DND-41 (cell line): Measurements from ENCODE around the gene FOXP1.

Experiments used
- ATAC-seq: fragments of 200-7000 bp; cut with Tn5 transposase; 3 replicates; pipeline ENCODE4 v1.9.1; 2021; ENCODE audit warnings: low read depth; ENCODE audit not compliant: insufficient read depth
- DNase-seq: peaks from one replicate; pipeline ENCODE4 v3.0.0-alpha.2; 2020
- H2AFZ ChIP-seq: 2 replicates; pipeline ENCODE4 v1.6.0; 2012; ENCODE audit warnings: low read depth, low read length
- H3K27ac ChIP-seq: 2 replicates; pipeline ENCODE4 v1.5.1; 2012; ENCODE audit warnings: low read length, inconsistent platforms
- H3K27me3 ChIP-seq: fragments of 200-600 bp; sonication (generic); 2 replicates; pipeline ENCODE4 v1.6.0; 2012; ENCODE audit warnings: low read length, mild to moderate bottlenecking, inconsistent platforms; ENCODE audit not compliant: insufficient read depth, poor library complexity
- H3K36me3 ChIP-seq: 2 replicates; pipeline ENCODE4 v1.5.1; 2012; ENCODE audit warnings: low read length, inconsistent platforms; ENCODE audit not compliant: insufficient read depth
- H3K4me1 ChIP-seq: 2 replicates; pipeline ENCODE4 v1.5.1; 2012; ENCODE audit warnings: mild to moderate bottlenecking, low read length; ENCODE audit not compliant: insufficient read depth
- H3K4me2 ChIP-seq: 2 replicates; pipeline ENCODE4 v1.6.0; 2012; ENCODE audit warnings: mild to moderate bottlenecking, moderate library complexity, low read length, inconsistent platforms; ENCODE audit not compliant: insufficient read depth
- H3K4me3 ChIP-seq, 2 experiments: fragments of 200-600 bp in 1 of 2; shearing (Covaris generic) in 1 of 2; 2 replicates each; pipeline ENCODE4 v1.5.1; 2012 to 2016; ENCODE audit warnings: inconsistent platforms in 2 of 2, low read length in 2 of 2, mild to moderate bottlenecking in 2 of 2, low read depth in 1 of 2, moderate library complexity in 1 of 2
- H3K79me2 ChIP-seq: 2 replicates; pipeline ENCODE4 v1.6.0; 2012; ENCODE audit warnings: low read length, inconsistent platforms; ENCODE audit not compliant: insufficient read depth
- H3K9ac ChIP-seq: 2 replicates; pipeline ENCODE4 v1.6.0; 2012; ENCODE audit warnings: low read depth, mild to moderate bottlenecking, inconsistent platforms, low read length, moderate library complexity
- H3K9me3 ChIP-seq: 2 replicates; pipeline ENCODE4 v1.5.1; 2012; ENCODE audit warnings: low read length, moderate library complexity, mild to moderate bottlenecking, inconsistent platforms; ENCODE audit not compliant: insufficient read depth, severe bottlenecking
- H4K20me1 ChIP-seq: 2 replicates; pipeline ENCODE4 v1.6.0; 2012; ENCODE audit warnings: low read length; ENCODE audit not compliant: insufficient read depth
- EZH2 ChIP-seq: IDR thresholded peaks from 3 replicates; pipeline ENCODE4 v1.6.1; 2012; ENCODE audit warnings: borderline replicate concordance, low read depth, mild to moderate bottlenecking, moderate library complexity, low read length, inconsistent platforms; ENCODE audit not compliant: severe bottlenecking
- TF ChIP-seq, protein P1 (sequence below): IDR thresholded peaks from 2 replicates; pipeline ENCODE4 v1.5.1; 2012; ENCODE audit warnings: borderline replicate concordance, low read length, moderate library complexity, mild to moderate bottlenecking; ENCODE audit not compliant: poor library complexity, severe bottlenecking; ENCODE audit errors: extremely low read depth

Gene FOXP1

DNA sequence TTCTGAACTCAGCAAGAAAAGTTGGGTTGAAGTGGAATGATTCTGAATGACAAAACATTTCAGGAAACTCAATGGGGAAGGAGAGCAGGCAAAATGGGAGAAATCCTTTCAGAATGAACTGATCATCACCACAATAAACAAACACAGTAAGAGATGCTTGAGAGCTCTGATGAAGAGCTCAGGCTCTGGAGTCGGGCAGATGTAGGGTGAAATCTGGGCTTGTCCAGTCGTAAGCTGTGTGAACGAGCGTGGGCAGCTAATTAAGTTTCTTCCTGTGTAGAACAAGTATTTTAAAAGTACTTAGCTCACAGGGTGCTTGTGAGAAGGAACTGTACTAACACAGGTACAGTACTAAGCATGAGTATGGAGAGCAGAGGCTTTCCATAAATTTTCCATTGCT, 406.2 kb downstream of the FOXP1 start:
- Histone ChIP-seq H3K4me3 (no peak overlapping the region), H3K27me3 (no peaks in the 10 kb centered on the region), H3K4me1 (no peaks in the 10 kb centered on the region), H3K27ac (no peak overlapping the region), H3K79me2 (no peaks in the 10 kb centered on the region), H3K9ac (no peak overlapping the region), H2AFZ (no peak overlapping the region), H3K4me2 (no peak overlapping the region), H4K20me1 (no peaks in the 10 kb centered on the region), H3K36me3 (no peaks in the 10 kb centered on the region), H3K9me3 (no peaks in the 10 kb centered on the region)
- TF ChIP-seq EZH2 = no peak
- TF ChIP-seq, protein P1, sequence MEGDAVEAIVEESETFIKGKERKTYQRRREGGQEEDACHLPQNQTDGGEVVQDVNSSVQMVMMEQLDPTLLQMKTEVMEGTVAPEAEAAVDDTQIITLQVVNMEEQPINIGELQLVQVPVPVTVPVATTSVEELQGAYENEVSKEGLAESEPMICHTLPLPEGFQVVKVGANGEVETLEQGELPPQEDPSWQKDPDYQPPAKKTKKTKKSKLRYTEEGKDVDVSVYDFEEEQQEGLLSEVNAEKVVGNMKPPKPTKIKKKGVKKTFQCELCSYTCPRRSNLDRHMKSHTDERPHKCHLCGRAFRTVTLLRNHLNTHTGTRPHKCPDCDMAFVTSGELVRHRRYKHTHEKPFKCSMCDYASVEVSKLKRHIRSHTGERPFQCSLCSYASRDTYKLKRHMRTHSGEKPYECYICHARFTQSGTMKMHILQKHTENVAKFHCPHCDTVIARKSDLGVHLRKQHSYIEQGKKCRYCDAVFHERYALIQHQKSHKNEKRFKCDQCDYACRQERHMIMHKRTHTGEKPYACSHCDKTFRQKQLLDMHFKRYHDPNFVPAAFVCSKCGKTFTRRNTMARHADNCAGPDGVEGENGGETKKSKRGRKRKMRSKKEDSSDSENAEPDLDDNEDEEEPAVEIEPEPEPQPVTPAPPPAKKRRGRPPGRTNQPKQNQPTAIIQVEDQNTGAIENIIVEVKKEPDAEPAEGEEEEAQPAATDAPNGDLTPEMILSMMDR = no peak
- ATAC-seq = no peak
- DNase-seq = no peak

DNA sequence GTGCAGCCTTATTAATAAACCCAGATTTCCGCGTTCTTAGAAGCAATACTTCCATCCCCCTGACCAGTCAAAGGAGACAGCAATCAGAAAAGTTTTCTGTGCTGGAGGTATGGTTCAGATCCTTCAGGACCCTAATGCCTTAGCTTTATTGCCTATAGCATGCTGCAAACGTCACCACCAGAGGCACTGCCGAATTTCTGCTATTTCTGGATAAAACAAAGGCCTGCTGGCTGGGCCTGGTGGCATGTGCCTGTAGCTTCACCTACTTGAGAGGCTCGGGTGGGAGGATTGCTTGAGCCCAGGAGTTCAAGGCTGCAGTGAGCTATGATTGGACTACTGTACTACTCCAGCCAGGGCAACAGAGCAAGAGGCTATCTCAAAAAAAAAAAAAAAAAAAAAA, 407.2 kb downstream of the FOXP1 start:
- Histone ChIP-seq H2AFZ (no peak overlapping the region), H3K4me2 (no peak overlapping the region), H3K27ac (no peak overlapping the region), H3K9ac (no peak overlapping the region), H3K36me3 (no peaks in the 10 kb centered on the region), H3K4me1 (no peaks in the 10 kb centered on the region), H3K27me3 (no peaks in the 10 kb centered on the region), H3K4me3 (no peak overlapping the region), H3K79me2 (no peaks in the 10 kb centered on the region), H4K20me1 (no peaks in the 10 kb centered on the region), H3K9me3 (no peaks in the 10 kb centered on the region)
- ATAC-seq (no peak), DNase-seq (no peak)
- no peak for TF ChIP-seq EZH2
- TF ChIP-seq, protein P1 = no peak

DNA sequence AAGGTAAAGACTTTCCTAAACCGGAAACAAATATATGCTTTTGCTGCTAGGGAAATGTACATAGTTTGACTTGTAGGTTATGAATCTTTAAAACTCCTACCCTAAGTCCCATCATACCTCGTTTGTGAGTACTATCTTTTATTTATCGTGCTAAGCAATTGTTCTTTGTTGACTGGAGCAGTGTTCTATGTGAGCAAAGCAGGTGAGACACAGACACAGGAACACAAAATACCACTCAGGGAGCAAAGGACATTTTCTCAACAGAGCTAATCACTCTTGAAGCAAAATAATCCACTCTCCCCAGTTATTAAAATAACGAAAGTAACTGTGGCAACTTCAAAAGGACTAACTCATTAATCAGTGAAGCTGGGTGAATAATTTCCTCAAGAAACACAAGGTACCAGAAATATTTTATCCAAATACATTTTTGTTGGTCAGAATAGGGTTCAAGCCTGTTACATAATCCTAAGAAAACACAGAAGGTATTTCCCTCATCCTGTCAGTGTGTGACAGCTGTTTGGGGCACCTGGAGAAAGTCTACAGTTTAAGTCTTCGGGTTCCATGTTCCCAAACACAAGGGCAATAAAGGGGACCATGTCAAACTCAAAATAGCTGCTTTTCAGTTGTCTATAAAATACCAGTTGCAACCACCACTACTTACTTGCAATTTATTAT, 407.7 kb downstream of the FOXP1 start:
- H3K27ac ChIP-seq = no peak overlapping the region
- no peaks in the 10 kb centered on the region for H3K4me1 ChIP-seq
- H3K9me3 ChIP-seq = no peaks in the 10 kb centered on the region
- no peaks in the 10 kb centered on the region for H3K79me2 ChIP-seq
- DNase-seq (no peak), ATAC-seq (no peak)
- no peaks in the 10 kb centered on the region for H3K27me3 ChIP-seq
- no peak for TF ChIP-seq EZH2
- TF ChIP-seq, protein P1 = no peak
- H3K36me3 ChIP-seq = no peaks in the 10 kb centered on the region
- no peak overlapping the region for H3K4me2 ChIP-seq
- H3K4me3 ChIP-seq = no peak overlapping the region
- H3K9ac ChIP-seq = no peak overlapping the region
- no peaks in the 10 kb centered on the region for H4K20me1 ChIP-seq
- no peak overlapping the region for H2AFZ ChIP-seq

DNA sequence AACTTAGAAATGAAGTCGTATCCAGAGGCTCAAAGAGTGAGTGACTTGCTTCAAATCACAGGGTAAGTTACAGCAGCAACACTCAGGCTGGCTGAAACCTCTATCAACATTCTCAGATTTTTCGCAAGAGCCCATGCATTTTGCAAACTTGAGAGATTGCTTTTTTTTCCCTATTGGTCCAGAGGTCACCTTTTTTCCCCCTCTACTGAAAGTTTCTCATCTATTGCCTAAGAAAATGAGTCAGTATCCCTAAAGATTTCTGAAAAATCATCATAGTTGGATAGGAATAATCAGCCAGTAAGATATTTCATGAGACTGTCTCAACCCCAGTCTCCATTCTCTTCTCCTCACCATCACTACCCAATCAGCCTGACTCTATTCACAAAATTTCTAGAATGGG, 410.6 kb downstream of the FOXP1 start:
- Histone ChIP-seq H3K79me2 (no peaks in the 10 kb centered on the region), H4K20me1 (no peaks in the 10 kb centered on the region), H3K4me3 (no peak overlapping the region), H3K27me3 (no peaks in the 10 kb centered on the region), H2AFZ (no peak overlapping the region), H3K9ac (no peak overlapping the region), H3K36me3 (no peaks in the 10 kb centered on the region), H3K4me2 (no peak overlapping the region), H3K27ac (no peak overlapping the region), H3K4me1 (no peaks in the 10 kb centered on the region), H3K9me3 (no peaks in the 10 kb centered on the region)
- no peak for ATAC-seq
- TF ChIP-seq, protein P1 = no peak
- no peak for TF ChIP-seq EZH2
- no peak for DNase-seq
